GM19099 (cell line): ENCODE results near the gene TMA7B.

Source experiments
- POLR2A ChIP-seq: IDR thresholded peaks from 3 replicates; pipeline ENCODE4 v1.6.1; 2011; ENCODE audit warnings: low read depth; ENCODE audit not compliant: insufficient read length; ENCODE audit errors: extremely low read depth

The TMA7B gene

GRCh38 chr22:39997939-39998726 is 37.9 kb downstream of the TMA7B start:
- TF ChIP-seq POLR2A, result no peak

GRCh38 chr22:39999144-39999757 is 39.1 kb downstream of the TMA7B start:
- no peak for TF ChIP-seq POLR2A

GRCh38 chr22:40000171-40000570 is 40.0 kb downstream of the TMA7B start:
- no peak for TF ChIP-seq POLR2A

GRCh38 chr22:40001106-40001505 is 40.9 kb downstream of the TMA7B start:
- no peak for TF ChIP-seq POLR2A

- no peak for TF ChIP-seq POLR2A
Observed at GRCh38 chr22:40001800-40002577, 41.8 kb downstream of the TMA7B start.

GRCh38 chr22:40002935-40003715 is 42.9 kb downstream of the TMA7B start:
- no peak for TF ChIP-seq POLR2A

GRCh38 chr22:40004836-40005235 is 44.6 kb downstream of the TMA7B start:
- no peak for TF ChIP-seq POLR2A

GRCh38 chr22:40006641-40007040 is 46.4 kb downstream of the TMA7B start:
- TF ChIP-seq POLR2A, result no peak

GRCh38 chr22:40007853-40008710 is 47.9 kb downstream of the TMA7B start:
- no peak for TF ChIP-seq POLR2A

- TF ChIP-seq POLR2A, result no peak
Observed at GRCh38 chr22:40008726-40009291, 48.6 kb downstream of the TMA7B start.

- TF ChIP-seq POLR2A, result no peak
Observed at GRCh38 chr22:40009292-40009774, 49.1 kb downstream of the TMA7B start.

GRCh38 chr22:40009951-40010671 is 49.9 kb downstream of the TMA7B start:
- TF ChIP-seq POLR2A, result no peak

- no peak for TF ChIP-seq POLR2A
Observed at GRCh38 chr22:40010746-40011145, 50.5 kb downstream of the TMA7B start.
